Neural cell (in vitro differentiated cells): ENCODE results near the gene SIK3. TPM values are rescaled to one million over a fixed set of nuclear protein-coding genes. Genes with fewer than 3 reads are reported as not detected.

Source experiments
- H2AFZ ChIP-seq: fragments of 200-600, 300-800 bp; sonication (generic), shearing (Covaris generic); 2 replicates; pipeline ENCODE4 v1.6.0; 2014; ENCODE audit warnings: low read depth, mild to moderate bottlenecking, antibody characterized with exemption, low read length, moderate library complexity
- H3F3A ChIP-seq: fragments of 200-600 bp; shearing (Covaris generic); 2 replicates; pipeline ENCODE4 v1.6.1; 2016; ENCODE audit warnings: mild to moderate bottlenecking, moderate library complexity, mixed read lengths, antibody characterized with exemption, low read length; ENCODE audit not compliant: insufficient read depth, poor library complexity, severe bottlenecking
- H3K27ac ChIP-seq: fragments of 200-600, 300-800 bp; sonication (generic), shearing (Covaris generic); 2 replicates; pipeline ENCODE4 v1.5.1; 2014; ENCODE audit warnings: mild to moderate bottlenecking, low read length, moderate library complexity
- H3K27me3 ChIP-seq: fragments of 300-800, 200-600 bp; sonication (generic), shearing (Covaris generic); 2 replicates; pipeline ENCODE4 v1.6.0; 2014; ENCODE audit warnings: mild to moderate bottlenecking, low read depth, low read length, moderate library complexity; ENCODE audit not compliant: insufficient read depth
- H3K36me3 ChIP-seq: fragments of 300-800, 200-600 bp; sonication (generic), shearing (Covaris generic); 2 replicates; pipeline ENCODE4 v1.5.1; 2014; ENCODE audit warnings: mild to moderate bottlenecking, antibody characterized with exemption, low read length, moderate library complexity; ENCODE audit not compliant: insufficient read depth
- H3K4me2 ChIP-seq: fragments of 300-800, 200-600 bp; sonication (generic), shearing (Covaris generic); 2 replicates; pipeline ENCODE4 v1.6.0; 2014; ENCODE audit warnings: mild to moderate bottlenecking, low read length
- H3K4me3 ChIP-seq: fragments of 300-800, 200-600 bp; sonication (generic), shearing (Covaris generic); 2 replicates; pipeline ENCODE4 v1.5.1; 2014; ENCODE audit warnings: mild to moderate bottlenecking, low read length, moderate library complexity
- H3K79me2 ChIP-seq: fragments of 200-600 bp; shearing (Covaris generic); replicated peaks from 2 replicates; pipeline ENCODE4 v1.6.0; 2014; ENCODE audit warnings: mild to moderate bottlenecking, low read length, moderate library complexity; ENCODE audit not compliant: insufficient read depth
- H3K9ac ChIP-seq: fragments of 300-800, 200-600 bp; sonication (generic), shearing (Covaris generic); 2 replicates; pipeline ENCODE4 v1.6.1; 2016; ENCODE audit warnings: mild to moderate bottlenecking, low read length, mixed read lengths
- H3K9me2 ChIP-seq: fragments of 200-600 bp; shearing (Covaris generic); 2 replicates; pipeline ENCODE4 v1.6.1; 2016; ENCODE audit warnings: mild to moderate bottlenecking, low read length, mixed read lengths; ENCODE audit not compliant: insufficient read depth
- H3K9me3 ChIP-seq: fragments of 200-600, 300-800 bp; sonication (generic), shearing (Covaris generic); 2 replicates; pipeline ENCODE4 v1.6.1; 2016; ENCODE audit warnings: mild to moderate bottlenecking, mixed run types, low read length, moderate library complexity, mixed read lengths
- H4K20me1 ChIP-seq: fragments of 200-600 bp; shearing (Covaris generic); 2 replicates; pipeline ENCODE4 v1.6.1; 2016; ENCODE audit warnings: mild to moderate bottlenecking, mixed run types; ENCODE audit not compliant: insufficient read depth
- CTCF ChIP-seq: fragments of 450-650 bp; IDR thresholded peaks from 2 replicates; pipeline ENCODE4 v1.5.1; 2014; ENCODE audit warnings: antibody characterized with exemption, mild to moderate bottlenecking, moderate library complexity; ENCODE audit not compliant: poor library complexity, severe bottlenecking
- EP300 ChIP-seq: fragments of 450-650 bp; conservative IDR thresholded peaks from 2 replicates; pipeline ENCODE4 v1.6.1; 2014; ENCODE audit warnings: antibody characterized with exemption, mild to moderate bottlenecking, moderate library complexity; ENCODE audit not compliant: poor library complexity, severe bottlenecking
- EZH2 ChIP-seq: fragments of 200-600, 300-800 bp; shearing (Covaris generic), sonication (generic); IDR thresholded peaks from 2 replicates; pipeline ENCODE4 v1.6.1; 2014; ENCODE audit warnings: antibody characterized with exemption, low read length, borderline replicate concordance, mild to moderate bottlenecking; ENCODE audit not compliant: insufficient read depth, poor library complexity, severe bottlenecking
- MXI1 ChIP-seq: fragments of 450-650 bp; conservative IDR thresholded peaks from 2 replicates; pipeline ENCODE4 v1.6.1; 2014; ENCODE audit warnings: antibody characterized with exemption, mild to moderate bottlenecking; ENCODE audit not compliant: poor library complexity, severe bottlenecking
- POLR2AphosphoS5 ChIP-seq: IDR thresholded peaks from 2 replicates; pipeline ENCODE4 v1.6.1; 2012
- RAD21 ChIP-seq: fragments of 450-650 bp; conservative IDR thresholded peaks from 2 replicates; pipeline ENCODE4 v1.6.1; 2014; ENCODE audit warnings: antibody characterized with exemption, mild to moderate bottlenecking, moderate library complexity
- REST ChIP-seq: IDR thresholded peaks from 2 replicates; pipeline ENCODE4 v1.6.1; 2012; ENCODE audit warnings: borderline replicate concordance
- SMC3 ChIP-seq: fragments of 450-650 bp; conservative IDR thresholded peaks from 2 replicates; pipeline ENCODE4 v1.6.1; 2014; ENCODE audit warnings: antibody characterized with exemption, mild to moderate bottlenecking, moderate library complexity; ENCODE audit not compliant: poor library complexity
- TAF1 ChIP-seq: IDR thresholded peaks from 2 replicates; pipeline ENCODE4 v1.6.1; 2012; ENCODE audit warnings: low read depth
- polyA plus RNA-seq: library from polyadenylated mRNA; depleted of rRNA; stranded (reverse); fragments of >200 nt; gene quantifications from 2 replicates; pipeline ENCODE4 v1.2.3, GENCODE V29; 2014

The SIK3 gene
- polyA plus RNA-seq, 1 donor from 2014 or later, result 11.2 TPM

- H4K20me1 ChIP-seq, result no peaks in the 10 kb centered on the region
Measured at GRCh38 chr11:116964269-116964668, 134.0 kb downstream of the SIK3 start.

GRCh38 chr11:116963813-116964212 is 134.4 kb downstream of the SIK3 start:
- H3K4me3 ChIP-seq, result no peak overlapping the region
- H3K27ac ChIP-seq, result no peak overlapping the region
- no peaks in the 10 kb centered on the region for H4K20me1 ChIP-seq
- no peaks in the 10 kb centered on the region for H3K79me2 ChIP-seq
- H3K27me3 ChIP-seq, result no peaks in the 10 kb centered on the region
- no peak overlapping the region for H3K9ac ChIP-seq
- no peaks in the 10 kb centered on the region for H3K9me2 ChIP-seq
- H3K9me3 ChIP-seq, result no peaks in the 10 kb centered on the region
- no peaks in the 10 kb centered on the region for H3K36me3 ChIP-seq
- no peaks in the 10 kb centered on the region for H3F3A ChIP-seq
- H2AFZ ChIP-seq, result no peak overlapping the region
- no peak overlapping the region for H3K4me2 ChIP-seq
- no peak for TF ChIP-seq CTCF
- TF ChIP-seq SMC3, result no peak
- no peak for TF ChIP-seq MXI1
- TF ChIP-seq EP300, result no peak
- TF ChIP-seq REST, result no peak
- no peak for TF ChIP-seq RAD21
- TF ChIP-seq TAF1, result no peak

More at GRCh38 chr11:116964269-116964668, 134.0 kb downstream of the SIK3 start:
- no peaks in the 10 kb centered on the region for H3K79me2 ChIP-seq
- no peak overlapping the region for H3K4me2 ChIP-seq
- H3K9ac ChIP-seq, result no peak overlapping the region
- no peak overlapping the region for H3K27ac ChIP-seq
- H2AFZ ChIP-seq, result no peak overlapping the region
- H3K9me2 ChIP-seq, result no peaks in the 10 kb centered on the region
- TF ChIP-seq TAF1, result no peak
- no peak for TF ChIP-seq MXI1
- TF ChIP-seq REST, result no peak
- TF ChIP-seq CTCF, result no peak
- TF ChIP-seq POLR2AphosphoS5, result no peak
- TF ChIP-seq EZH2, result no peak
- no peak for TF ChIP-seq RAD21
- TF ChIP-seq EP300, result no peak
- TF ChIP-seq SMC3, result no peak
- no peaks in the 10 kb centered on the region for H3K9me3 ChIP-seq
- H3K27me3 ChIP-seq, result no peaks in the 10 kb centered on the region
- H3F3A ChIP-seq, result no peaks in the 10 kb centered on the region
- H3K4me3 ChIP-seq, result no peak overlapping the region
- no peaks in the 10 kb centered on the region for H3K36me3 ChIP-seq
